ENCODE data around the gene HLA-DPB1.

HLA-DPB1 gene

GRCh38 chr6:33052627-33053026 is 23.2 kb upstream of the HLA-DPB1 start:
- Histone ChIP-seq H3F3A (ENCODE audit: low read depth) (no peaks in the 10 kb centered on the region), H3K4me2 (ENCODE audit: low read depth, low read length, poor library complexity, severe bottlenecking) (no peak overlapping the region), H3K9ac (ENCODE audit: low read depth, low read length, poor library complexity, severe bottlenecking) (no peak overlapping the region), H3K4me3 (ENCODE audit: low read length, poor library complexity, severe bottlenecking) (no peak overlapping the region), H2AFZ (ENCODE audit: low read length) (no peak overlapping the region), H4K20me1 (ENCODE audit: insufficient read depth, low read length, poor library complexity, severe bottlenecking) (no peaks in the 10 kb centered on the region), H3K9me2 (replicated peaks; ENCODE audit: low read depth, low read length) (no peaks in the 10 kb centered on the region), H3K79me2 (ENCODE audit: insufficient read depth, low read length) (no peaks in the 10 kb centered on the region), H3K9me3 (ENCODE audit: insufficient read depth, low read depth, low read length) (no peaks in the 10 kb centered on the region), H3K4me1 (ENCODE audit: insufficient read depth, low read length, poor library complexity, severe bottlenecking) (no peaks in the 10 kb centered on the region), H3K36me3 (ENCODE audit: insufficient read depth, low read length) (no peaks in the 10 kb centered on the region), H3K27me3 (ENCODE audit: insufficient read depth, low read length, poor library complexity, severe bottlenecking) (no peaks in the 10 kb centered on the region)
- TF ChIP-seq EZH2phosphoT487 (IDR thresholded peaks at IDR 0.05; ENCODE audit: borderline replicate concordance) (no peak), CTCF (conservative IDR thresholded peaks at IDR 0.05; ENCODE audit: low read length) (no peak)

DNA sequence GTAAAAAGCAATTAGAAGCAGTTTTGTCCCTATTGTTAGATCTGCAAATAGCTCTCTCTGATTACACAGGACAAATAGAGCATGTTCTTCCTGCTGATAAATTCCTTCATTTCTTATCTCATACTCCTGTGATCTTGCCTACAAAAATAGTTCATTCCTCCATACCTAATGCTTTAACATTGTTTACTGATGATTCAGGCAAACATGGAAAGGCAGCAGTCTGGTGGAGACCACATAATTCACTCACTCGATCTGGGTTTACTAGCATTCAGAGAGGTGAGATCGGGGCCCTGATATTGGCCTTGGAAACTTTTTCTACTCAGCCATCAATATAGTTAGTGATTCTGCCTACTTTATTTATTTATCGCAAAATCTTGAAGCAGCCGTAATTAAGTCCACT is 22.6 kb upstream of the HLA-DPB1 start:
- Histone ChIP-seq H3K36me3 (ENCODE audit: insufficient read depth, low read length) (no peaks in the 10 kb centered on the region), H3K27me3 (ENCODE audit: insufficient read depth, low read length, poor library complexity, severe bottlenecking) (no peaks in the 10 kb centered on the region), H3K4me2 (ENCODE audit: low read depth, low read length, poor library complexity, severe bottlenecking) (no peak overlapping the region), H3K4me1 (ENCODE audit: insufficient read depth, low read length, poor library complexity, severe bottlenecking) (no peaks in the 10 kb centered on the region), H3K9me2 (replicated peaks; ENCODE audit: low read depth, low read length) (no peaks in the 10 kb centered on the region), H3K79me2 (ENCODE audit: insufficient read depth, low read length) (no peaks in the 10 kb centered on the region), H3K4me3 (ENCODE audit: low read length, poor library complexity, severe bottlenecking) (no peak overlapping the region), H3F3A (ENCODE audit: low read depth) (no peaks in the 10 kb centered on the region), H3K9me3 (ENCODE audit: insufficient read depth, low read depth, low read length) (no peaks in the 10 kb centered on the region), H2AFZ (ENCODE audit: low read length) (no peak overlapping the region), H4K20me1 (ENCODE audit: insufficient read depth, low read length, poor library complexity, severe bottlenecking) (no peaks in the 10 kb centered on the region), H3K9ac (ENCODE audit: low read depth, low read length, poor library complexity, severe bottlenecking) (no peak overlapping the region)
- TF ChIP-seq EZH2phosphoT487 (IDR thresholded peaks at IDR 0.05; ENCODE audit: borderline replicate concordance) (no peak), CTCF (conservative IDR thresholded peaks at IDR 0.05; ENCODE audit: low read length) (no peak)

DNA sequence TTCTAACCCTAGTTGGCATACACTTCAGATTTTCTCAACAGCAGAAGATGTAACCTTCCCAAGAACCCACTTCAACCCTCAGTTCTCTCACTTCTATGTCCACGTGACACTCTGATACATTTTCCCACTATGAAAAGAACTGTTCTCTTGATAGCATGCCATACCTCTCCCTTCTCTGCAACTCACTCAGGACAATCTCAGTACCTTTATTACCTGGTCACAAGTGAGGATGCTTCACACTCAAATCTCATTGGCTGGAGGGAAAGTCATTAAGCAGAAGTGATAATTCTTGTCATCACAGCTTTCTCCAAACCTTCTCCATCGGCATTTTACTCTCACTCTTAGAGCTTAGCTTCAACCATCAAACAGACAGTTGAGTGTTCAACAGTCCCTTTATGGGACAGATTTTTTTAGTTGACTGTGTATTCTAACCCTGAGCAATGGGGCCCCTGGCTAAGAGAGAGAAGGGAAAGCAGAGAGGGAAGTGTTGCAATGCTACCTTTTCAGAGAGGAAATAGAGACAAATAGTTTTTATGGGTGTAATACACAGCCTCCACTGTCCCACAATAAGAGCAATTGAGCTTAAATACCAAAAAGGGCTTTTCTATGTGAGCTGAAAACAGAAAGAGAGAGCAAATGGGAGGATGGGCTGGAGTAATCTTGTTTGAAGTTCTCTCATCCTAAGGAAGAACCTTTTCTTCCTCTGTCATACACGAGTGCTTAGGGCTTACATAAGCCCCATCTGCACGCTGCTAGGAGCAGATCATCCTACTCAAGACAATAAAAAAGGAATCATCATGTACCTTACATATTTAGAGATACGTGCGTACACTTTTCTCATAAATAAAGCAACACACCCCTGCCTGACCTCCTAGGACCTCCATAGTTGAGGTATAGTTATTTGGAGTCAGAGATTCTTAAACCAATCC is 18.3 kb upstream of the HLA-DPB1 start:
- no peaks in the 10 kb centered on the region for H3K9me3 ChIP-seq (ENCODE audit: insufficient read depth, low read depth, low read length)
- no peak overlapping the region for H3K4me2 ChIP-seq (ENCODE audit: low read depth, low read length, poor library complexity, severe bottlenecking)
- H3K9ac ChIP-seq (ENCODE audit: low read depth, low read length, poor library complexity, severe bottlenecking), result no peak overlapping the region
- no peaks in the 10 kb centered on the region for H3K9me2 ChIP-seq (replicated peaks; ENCODE audit: low read depth, low read length)
- H4K20me1 ChIP-seq (ENCODE audit: insufficient read depth, low read length, poor library complexity, severe bottlenecking), result no peaks in the 10 kb centered on the region
- no peaks in the 10 kb centered on the region for H3K27me3 ChIP-seq (ENCODE audit: insufficient read depth, low read length, poor library complexity, severe bottlenecking)
- H2AFZ ChIP-seq (ENCODE audit: low read length), result no peak overlapping the region
- no peak for TF ChIP-seq CTCF (conservative IDR thresholded peaks at IDR 0.05; ENCODE audit: low read length)
- no peak overlapping the region for H3K4me3 ChIP-seq (ENCODE audit: low read length, poor library complexity, severe bottlenecking)
- H3K79me2 ChIP-seq (ENCODE audit: insufficient read depth, low read length), result no peaks in the 10 kb centered on the region
- H3K4me1 ChIP-seq (ENCODE audit: insufficient read depth, low read length, poor library complexity, severe bottlenecking), result peaks cover 7% of the 10 kb centered on the region
- no peaks in the 10 kb centered on the region for H3F3A ChIP-seq (ENCODE audit: low read depth)
- H3K36me3 ChIP-seq (ENCODE audit: insufficient read depth, low read length), result no peaks in the 10 kb centered on the region
